Activated CD4-positive, alpha-beta T cell treated with anti-CD3 and anti-CD28 coated beads, Interleukin-2, amount 10 ng/mL, durations not matched to agents 7 days and 5 days (primary cell): ENCODE data around the gene ATAD2B. TPM values are rescaled to one million over a fixed set of nuclear protein-coding genes. Genes with fewer than 3 reads are reported as not detected.
A peak's percentile ranks its signal among the peaks of the same experiment; 100 is the strongest.
"Not testable (repeated sequence)": the region's sequence is repeated elsewhere in the genome, so short reads cannot be mapped to it uniquely, and the experiment has no call there.

Source experiments
- CTCF ChIA-PET: fragments of 350-600 bp; sonication (Branson Sonifier 250); formaldehyde crosslinking; loops from one replicate; lab custom pipeline; 2021; ENCODE audit warnings: antibody characterized with exemption; lab: Charles Lee
- POLR2A ChIA-PET: fragments of 350-600 bp; sonication (Branson Sonifier 250); formaldehyde crosslinking; loops from one replicate; lab custom pipeline; 2021; ENCODE audit warnings: antibody characterized with exemption; lab: Charles Lee
- DNase-seq: peaks from one replicate; pipeline ENCODE4 v3.0.0-alpha.2; 2020
- H3K27ac Mint-ChIP-seq: one replicate; pipeline ENCODE4 v1.8.0; 2021; ENCODE audit warnings: mild to moderate bottlenecking, moderate library complexity, mixed read lengths
- H3K27me3 Mint-ChIP-seq: one replicate; pipeline ENCODE4 v1.8.0; 2021; ENCODE audit warnings: mixed read lengths
- H3K36me3 Mint-ChIP-seq: one replicate; pipeline ENCODE4 v1.8.0; 2021; ENCODE audit warnings: low read depth, mixed read lengths
- H3K4me1 Mint-ChIP-seq: one replicate; pipeline ENCODE4 v1.8.0; 2021; ENCODE audit warnings: mixed read lengths
- H3K4me3 Mint-ChIP-seq: one replicate; pipeline ENCODE4 v1.8.0; 2021; ENCODE audit warnings: mild to moderate bottlenecking, moderate library complexity, mixed read lengths
- H3K9me3 Mint-ChIP-seq: one replicate; pipeline ENCODE4 v1.8.0; 2021; ENCODE audit warnings: mixed read lengths
- total RNA-seq, 2 experiments: library from RNA; stranded (reverse); gene quantifications; one replicate each; pipeline ENCODE4 v1.2.3, GENCODE V29; 2021

ATAD2B gene
- total RNA-seq: 10 to 100 TPM; 24.7 to 25.6 TPM

DNA sequence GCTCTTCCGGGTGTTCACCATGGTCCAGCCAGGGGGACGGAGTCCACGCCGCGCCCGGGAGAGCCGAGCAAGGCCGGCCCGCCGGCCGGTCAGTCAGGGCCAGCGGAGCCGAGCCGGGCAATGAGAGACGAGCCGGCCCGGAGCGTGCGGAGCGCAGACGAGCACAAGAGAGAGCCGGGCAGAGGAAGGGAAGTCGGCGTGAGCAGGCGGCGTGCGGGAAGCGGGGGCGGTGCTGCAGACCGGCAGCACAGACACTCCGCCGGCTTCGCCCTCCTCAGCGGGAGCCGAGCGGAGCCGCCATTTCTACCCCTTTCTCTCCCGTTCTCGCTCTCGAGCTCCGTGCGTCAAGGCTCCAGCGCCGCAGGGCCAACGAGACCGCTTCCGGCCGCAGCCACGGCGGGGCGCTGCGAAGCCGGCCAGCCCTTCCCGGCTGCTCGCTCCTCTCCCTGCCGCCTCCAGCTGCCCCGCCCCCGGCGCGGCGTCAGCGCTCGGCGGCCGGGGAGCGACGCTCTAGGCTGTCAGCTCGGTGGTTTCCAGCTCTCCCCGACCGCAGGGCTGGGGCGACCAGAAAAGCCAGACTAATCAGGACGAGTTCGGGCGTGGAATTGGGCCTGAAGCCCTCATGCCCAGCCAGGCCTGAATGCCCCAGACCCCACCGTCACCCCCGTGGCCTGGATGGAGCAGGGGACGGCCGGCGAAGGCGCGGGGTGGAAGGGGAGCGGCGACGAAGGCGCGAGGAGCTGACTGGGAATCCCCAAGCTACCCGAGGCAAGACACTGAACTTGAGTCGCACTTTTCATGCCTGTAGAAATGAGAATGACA, at the start of gene ATAD2B:
ATAD2B (minus strand) TSS at position 374 of the 822 bp plus-strand sequence; CDS start at position 21, 353 bp downstream.
- Mint-ChIP-seq H3K27me3 (no peaks in the 10 kb centered on the region), H3K9me3 (no peaks in the 10 kb centered on the region), H3K36me3 (peaks cover 7% of the 10 kb centered on the region), H3K27ac (peak within 1 kb of the TSS; percentile 99), H3K4me1 (peaks cover 46% of the 10 kb centered on the region), H3K4me3 (peak within 1 kb of the TSS; percentile 94)
- peak; percentile 91 for DNase-seq
- ChIA-PET CTCF (interaction anchor here (0.6 to 4.1 kb wide), 37 partner anchors 8 to 763 kb away, joined by 3 to 52 read pairs (median 4); partner anchors contain the start of genes SF3B6, TP53I3, UBXN2A and WDCP), POLR2A (interaction anchor here (0.5 to 1.7 kb wide), 9 partner anchors 13 to 402 kb away, joined by 3 to 8 read pairs (median 4); partner anchors contain the start of genes SF3B6, TP53I3 and UBXN2A)

DNA sequence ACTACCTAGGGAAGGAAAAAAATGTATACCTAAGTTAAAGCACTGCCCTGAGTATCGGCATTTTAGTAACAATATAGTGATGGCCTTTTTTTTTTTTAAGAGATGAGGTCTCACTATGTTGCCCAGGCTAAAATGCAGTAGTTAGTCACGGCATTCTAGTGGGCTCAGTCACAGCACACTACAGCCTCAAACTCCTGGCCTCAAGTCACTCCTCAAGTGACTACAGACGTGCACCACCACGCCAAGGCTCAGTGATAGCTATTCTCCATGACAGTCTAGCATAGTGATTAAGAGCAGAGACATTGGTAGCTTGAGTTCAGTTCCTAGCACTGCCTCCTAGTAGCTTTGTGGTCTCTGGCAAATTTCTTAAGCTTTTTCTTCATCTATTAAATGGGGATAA, 40.9 kb upstream of the ATAD2B start:
- Mint-ChIP-seq H3K27ac (no peak overlapping the region), H3K9me3 (no peaks in the 10 kb centered on the region), H3K4me1 (no peaks in the 10 kb centered on the region), H3K27me3 (no peaks in the 10 kb centered on the region), H3K4me3 (no peak overlapping the region), H3K36me3 (peaks cover 1% of the 10 kb centered on the region)
- ChIA-PET POLR2A (no interaction called here), CTCF (no interaction called here)
- DNase-seq: no peak

DNA sequence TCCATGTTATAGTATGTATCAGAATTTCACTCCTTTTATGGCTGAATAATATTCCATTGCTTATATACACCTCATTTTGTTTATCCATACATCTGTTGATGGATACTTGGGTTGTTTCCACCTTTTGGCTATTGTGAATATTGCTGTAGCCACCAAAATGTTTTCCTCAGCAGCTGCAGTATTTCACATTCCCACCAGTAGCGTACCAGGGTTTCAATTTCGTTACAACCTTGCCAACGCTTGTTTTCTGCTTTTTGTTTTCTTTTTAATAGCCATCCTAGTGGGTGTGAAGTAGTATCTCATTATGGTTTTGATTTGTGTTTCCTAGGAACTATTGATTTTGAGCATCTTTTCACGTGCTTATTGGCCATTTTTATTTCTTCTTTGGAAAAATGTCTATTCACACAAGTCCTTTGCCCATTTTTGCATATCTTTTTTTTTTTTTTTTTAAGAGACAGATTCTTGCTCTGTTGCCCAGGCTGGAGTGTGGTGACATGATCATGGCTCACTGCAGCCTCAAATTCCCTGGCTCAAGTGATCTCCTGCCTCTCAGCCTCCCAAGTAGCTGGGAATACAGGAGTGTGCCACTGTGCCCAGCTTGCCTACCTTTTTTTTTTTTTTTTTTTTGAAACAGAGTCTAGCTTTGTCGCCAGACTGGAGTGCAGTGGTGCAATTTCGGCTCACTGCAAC, 27.5 kb upstream of the ATAD2B start:
- H3K9me3 Mint-ChIP-seq: no peaks in the 10 kb centered on the region
- no peak overlapping the region for H3K27ac Mint-ChIP-seq
- CTCF ChIA-PET: interaction anchor here (0.6 to 1.0 kb wide), 2 partner anchors 27 to 81 kb away, joined by 3 to 5 read pairs; partner anchors contain the start of gene ATAD2B
- POLR2A ChIA-PET: no interaction called here
- H3K36me3 Mint-ChIP-seq: no peaks in the 10 kb centered on the region
- no peak overlapping the region for H3K4me3 Mint-ChIP-seq
- no peaks in the 10 kb centered on the region for H3K4me1 Mint-ChIP-seq
- H3K27me3 Mint-ChIP-seq: no peaks in the 10 kb centered on the region
- no peak for DNase-seq

DNA sequence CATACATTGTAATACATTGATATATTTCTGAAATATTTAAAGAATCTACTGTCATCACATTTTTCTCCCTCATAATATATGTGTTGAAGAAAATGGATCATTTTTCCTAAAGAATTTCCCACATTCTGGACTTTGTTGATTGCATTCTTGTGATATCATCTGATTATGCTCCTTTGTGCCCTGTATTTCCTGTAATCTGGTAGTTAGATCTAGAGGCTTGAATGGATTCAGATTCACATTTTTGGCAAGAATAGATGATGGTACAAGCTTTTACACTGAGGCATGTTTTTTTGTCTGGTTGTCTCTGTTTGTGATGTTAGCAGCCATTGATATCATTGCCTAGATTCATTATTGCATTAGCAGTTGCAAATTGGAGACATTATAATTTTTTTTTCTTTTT, 26.7 kb upstream of the ATAD2B start:
- Mint-ChIP-seq H3K4me1 (no peaks in the 10 kb centered on the region), H3K4me3 (no peak overlapping the region), H3K27me3 (no peaks in the 10 kb centered on the region), H3K27ac (no peak overlapping the region), H3K36me3 (no peaks in the 10 kb centered on the region), H3K9me3 (no peaks in the 10 kb centered on the region)
- POLR2A ChIA-PET: no interaction called here
- CTCF ChIA-PET: no interaction called here
- no peak for DNase-seq

DNA sequence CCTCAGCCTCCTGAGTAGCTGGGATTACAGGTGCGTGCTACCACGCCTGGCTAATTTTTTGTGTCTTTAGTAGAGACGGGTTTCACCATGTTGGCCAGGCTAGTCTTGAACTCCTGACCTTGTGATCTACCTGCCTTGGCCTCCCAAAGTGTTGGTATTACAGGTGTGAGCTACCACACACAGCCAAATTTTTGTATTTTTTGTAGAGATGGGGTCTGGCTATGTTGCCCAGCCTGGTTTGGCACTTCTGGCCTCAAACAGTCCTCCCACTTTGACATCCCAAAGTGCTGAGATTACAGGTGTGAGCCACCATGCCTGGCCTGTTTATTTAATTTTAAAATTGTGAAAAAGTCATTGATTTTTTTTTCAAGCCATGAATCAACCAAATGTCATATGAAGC, 25.6 kb upstream of the ATAD2B start:
- H3K27ac Mint-ChIP-seq, H3K9me3 Mint-ChIP-seq, POLR2A ChIA-PET, H3K27me3 Mint-ChIP-seq, DNase-seq, H3K36me3 Mint-ChIP-seq, H3K4me3 Mint-ChIP-seq, H3K4me1 Mint-ChIP-seq: not testable (repeated sequence)
- CTCF ChIA-PET: interaction anchor here (1.9 kb wide), 1 partner anchor 25 kb away, joined by 6 read pairs; the partner anchor contains the start of gene ATAD2B

DNA sequence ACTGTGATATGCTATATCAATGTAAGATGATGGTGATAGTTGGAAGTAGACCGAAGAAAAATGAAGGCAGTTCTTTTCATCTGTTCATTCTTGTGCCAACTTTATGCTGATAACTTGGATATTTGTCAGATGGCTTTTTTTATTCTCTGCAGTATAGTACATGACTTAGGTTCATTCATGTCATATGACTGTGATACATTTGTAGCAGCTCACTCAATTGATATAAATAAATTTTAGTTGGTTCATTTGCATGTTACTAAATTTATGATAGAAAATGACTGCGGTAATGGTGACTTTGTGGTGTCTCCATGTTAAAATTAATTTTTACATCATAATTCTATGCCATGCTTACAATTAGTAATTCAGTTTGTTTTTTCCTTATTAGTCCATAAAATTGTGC, 20.4 kb upstream of the ATAD2B start:
- Mint-ChIP-seq H3K4me1 (peaks cover 2% of the 10 kb centered on the region), H3K36me3 (peaks cover 9% of the 10 kb centered on the region), H3K9me3 (no peaks in the 10 kb centered on the region), H3K27ac (no peak overlapping the region), H3K27me3 (no peaks in the 10 kb centered on the region), H3K4me3 (no peak overlapping the region)
- no peak for DNase-seq
- POLR2A ChIA-PET: no interaction called here
- CTCF ChIA-PET: no interaction called here

DNA sequence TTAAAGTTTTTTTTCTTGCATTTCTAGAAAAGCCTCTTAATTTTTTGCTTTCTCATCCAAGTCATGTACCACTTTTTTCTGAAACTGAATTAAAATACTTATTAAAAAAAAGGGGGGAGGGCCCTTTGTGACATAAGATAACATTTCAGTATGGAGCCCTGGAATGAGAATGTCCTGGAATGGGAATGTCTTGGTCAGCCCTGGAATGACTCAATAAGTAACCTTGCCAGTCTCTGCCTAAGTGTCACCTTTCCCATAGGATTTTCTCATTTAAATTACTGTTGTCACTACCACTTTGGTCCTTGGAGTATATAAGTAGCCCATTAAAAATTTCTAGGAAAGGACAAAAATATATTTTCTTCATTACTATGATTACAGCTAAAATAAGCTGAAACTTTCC, 18.1 kb upstream of the ATAD2B start:
- DNase-seq: no peak
- no peak overlapping the region for H3K27ac Mint-ChIP-seq
- ChIA-PET CTCF (interaction anchor here (1.3 kb wide), 1 partner anchor 18 kb away, joined by 3 read pairs; the partner anchor contains the start of gene ATAD2B), POLR2A (no interaction called here)
- H3K36me3 Mint-ChIP-seq: peaks cover 11% of the 10 kb centered on the region
- H3K4me3 Mint-ChIP-seq: no peak overlapping the region
- no peaks in the 10 kb centered on the region for H3K27me3 Mint-ChIP-seq
- no peaks in the 10 kb centered on the region for H3K9me3 Mint-ChIP-seq
- peaks cover 16% of the 10 kb centered on the region for H3K4me1 Mint-ChIP-seq

DNA sequence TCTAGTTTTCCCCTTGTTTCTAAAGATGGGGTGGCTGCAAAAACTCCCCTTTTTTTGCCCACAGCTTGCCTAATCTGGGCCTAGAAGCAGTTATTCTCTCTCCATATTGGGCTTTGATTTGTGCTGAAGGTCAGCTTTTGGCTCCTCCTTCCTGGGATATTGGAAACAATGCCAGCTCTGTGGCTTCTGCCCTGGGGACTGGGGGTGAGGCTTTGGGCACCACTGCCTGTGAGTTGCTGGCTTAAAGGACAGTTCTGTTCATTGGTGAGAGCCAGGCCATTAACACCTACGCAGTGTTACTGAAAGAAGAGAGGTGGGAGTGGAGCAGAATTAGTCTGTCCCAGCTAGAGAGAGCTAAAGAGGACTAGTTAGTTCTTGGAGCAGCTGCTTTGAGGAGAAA, 17.6 kb upstream of the ATAD2B start:
- peaks cover 11% of the 10 kb centered on the region for H3K36me3 Mint-ChIP-seq
- H3K4me1 Mint-ChIP-seq: peaks cover 17% of the 10 kb centered on the region
- DNase-seq: no peak
- H3K9me3 Mint-ChIP-seq: no peaks in the 10 kb centered on the region
- CTCF ChIA-PET: interaction anchor here (1.2 to 1.3 kb wide), 2 partner anchors 18 to 68 kb away, joined by 3 read pairs; partner anchors contain the start of gene ATAD2B
- H3K4me3 Mint-ChIP-seq: no peak overlapping the region
- H3K27ac Mint-ChIP-seq: no peak overlapping the region
- peaks cover under 1% of the 10 kb centered on the region for H3K27me3 Mint-ChIP-seq
- POLR2A ChIA-PET: no interaction called here

DNA sequence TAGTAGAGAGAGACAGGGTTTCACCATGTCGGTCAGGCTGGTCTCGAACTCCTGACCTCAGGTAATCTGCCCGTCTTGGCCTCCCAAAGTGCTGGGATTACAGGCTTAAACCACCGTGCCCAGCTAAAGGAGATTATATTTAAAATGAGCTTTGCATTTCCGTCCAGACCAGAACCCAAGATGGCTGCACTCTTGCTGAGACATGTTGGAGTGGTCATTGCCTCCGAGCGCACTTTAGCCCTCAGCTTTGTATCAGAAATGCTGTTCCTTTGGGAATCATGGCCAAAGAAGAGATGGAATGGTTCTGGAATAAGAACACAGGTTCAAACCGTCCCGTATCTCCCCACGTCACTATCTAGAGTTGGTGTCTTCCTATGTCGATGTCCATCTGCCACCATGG, 16.7 kb upstream of the ATAD2B start:
- Mint-ChIP-seq H3K27ac (no peak overlapping the region), H3K4me3 (no peak overlapping the region), H3K4me1 (peaks cover 24% of the 10 kb centered on the region), H3K9me3 (no peaks in the 10 kb centered on the region), H3K36me3 (peaks cover 11% of the 10 kb centered on the region), H3K27me3 (peaks cover 8% of the 10 kb centered on the region)
- DNase-seq: no peak
- POLR2A ChIA-PET: no interaction called here
- CTCF ChIA-PET: interaction anchor here (1.2 kb wide), 1 partner anchor 69 kb away, joined by 3 read pairs; no protein-coding TSS in a partner anchor

DNA sequence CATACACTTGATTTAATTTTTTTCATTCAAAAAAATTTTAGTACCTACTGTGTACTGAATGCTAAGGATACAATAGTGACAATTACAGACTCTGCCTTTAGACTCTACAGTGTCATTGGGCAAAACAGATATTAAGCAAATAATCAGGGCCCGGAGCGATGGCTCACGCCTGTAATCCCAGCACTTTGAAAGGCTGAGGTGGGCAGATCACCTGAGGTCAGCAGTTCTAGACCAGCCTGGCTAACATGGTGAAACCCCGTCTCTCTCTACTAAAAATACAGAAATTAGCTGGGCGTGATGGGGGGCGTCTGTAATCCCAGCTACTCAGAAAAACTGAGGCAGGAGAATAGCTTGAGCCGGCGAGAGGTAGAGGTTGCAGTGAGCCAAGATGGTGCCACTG, 14.7 kb upstream of the ATAD2B start:
- Mint-ChIP-seq H3K4me3 (peak overlapping the region; percentile 22), H3K27ac (no peak overlapping the region), H3K4me1 (peaks cover 24% of the 10 kb centered on the region), H3K9me3 (no peaks in the 10 kb centered on the region), H3K27me3 (peaks cover 11% of the 10 kb centered on the region), H3K36me3 (peaks cover 11% of the 10 kb centered on the region)
- POLR2A ChIA-PET: interaction anchor here (1.0 kb wide), 1 partner anchor 15 kb away, joined by 3 read pairs; the partner anchor contains the start of gene ATAD2B
- CTCF ChIA-PET: interaction anchor here (5.4 kb wide), 1 partner anchor 14 kb away, joined by 52 read pairs; the partner anchor contains the start of gene ATAD2B
- no peak for DNase-seq

DNA sequence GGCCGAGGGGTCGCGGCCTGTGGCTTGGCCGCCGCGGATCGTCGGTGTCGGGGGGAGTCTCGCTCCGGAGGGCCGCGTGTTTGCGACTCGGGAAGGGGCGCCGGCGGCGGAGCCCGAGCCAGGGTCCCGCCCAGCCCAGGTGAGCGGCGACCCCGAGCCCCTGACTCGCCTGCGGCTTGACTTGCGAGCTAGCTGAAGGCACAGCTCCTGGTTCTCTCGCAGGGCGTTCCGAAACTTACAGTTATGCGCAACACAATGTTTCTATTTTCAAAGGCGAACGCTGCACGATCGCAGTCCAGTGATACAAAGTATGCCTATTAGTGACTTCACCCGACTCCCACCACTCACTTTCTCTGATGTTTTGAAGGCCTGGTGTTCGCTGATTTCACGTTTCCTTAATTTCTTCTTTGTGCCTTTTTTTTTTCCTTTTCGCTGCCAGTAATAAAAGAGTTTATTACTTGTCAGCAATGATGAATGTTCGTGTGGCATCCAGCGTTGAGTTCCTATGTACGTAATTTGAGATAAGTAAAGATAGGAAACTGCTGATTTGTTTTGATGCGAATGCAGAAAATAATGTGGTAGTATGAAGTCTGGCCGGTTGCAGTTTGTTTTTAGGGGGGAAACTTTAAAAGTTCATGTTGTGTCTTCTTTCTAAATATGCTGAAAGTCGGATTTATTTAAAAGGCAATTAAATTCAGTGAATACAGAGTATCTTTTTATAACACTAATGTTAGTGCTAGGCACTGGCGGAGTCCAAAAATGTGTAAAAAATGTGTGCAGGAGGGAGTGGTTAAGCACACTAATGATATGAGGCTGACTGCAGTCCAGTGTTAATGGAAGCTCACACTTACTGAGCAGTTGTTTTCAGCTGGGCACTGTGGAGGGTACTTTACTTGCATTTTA, 14.0 kb upstream of the ATAD2B start:
- ChIA-PET CTCF (interaction anchor here (0.6 to 5.4 kb wide), 4 partner anchors 13 to 143 kb away, joined by 3 to 52 read pairs (median 5); partner anchors contain the start of genes ATAD2B, SF3B6 and TP53I3), POLR2A (interaction anchor here (0.5 to 1.7 kb wide), 5 partner anchors 14 to 135 kb away, joined by 3 to 8 read pairs (median 3); partner anchors contain the start of gene ATAD2B)
- peak; percentile 54 for DNase-seq
- Mint-ChIP-seq H3K4me3 (peak overlapping the region; percentile 86), H3K27ac (peak overlapping the region; percentile 92), H3K9me3 (no peaks in the 10 kb centered on the region), H3K4me1 (peaks cover 24% of the 10 kb centered on the region), H3K27me3 (peaks cover 13% of the 10 kb centered on the region), H3K36me3 (peaks cover 11% of the 10 kb centered on the region)
